GM21576 (cell line): Measurements from ENCODE around the gene VTCN1.
"Not testable (repeated sequence)": the region's sequence is repeated elsewhere in the genome, so short reads cannot be mapped to it uniquely, and the experiment has no call there.

Experiments
- ATAC-seq: cut with Tn5 transposase; IDR thresholded peaks from one replicate; pipeline ENCODE4 v1.9.1; 2021; ENCODE audit warnings: mild to moderate bottlenecking, moderate library complexity; ENCODE audit not compliant: unreplicated experiment

Gene VTCN1

GRCh38 chr1:117210831-117211261 is at the start of gene VTCN1:
VTCN1 (minus strand) TSS chr1:117210927; CDS start chr1:117210855, 72 bp downstream.
- ATAC-seq: no peak

GRCh38 chr1:117258791-117259190 is 48.1 kb upstream of the VTCN1 start:
- no peak for ATAC-seq

GRCh38 chr1:117258075-117258474 is 47.3 kb upstream of the VTCN1 start:
- not testable (repeated sequence) for ATAC-seq

GRCh38 chr1:117257291-117257690 is 46.6 kb upstream of the VTCN1 start:
- ATAC-seq: no peak

- ATAC-seq: no peak
Measured at GRCh38 chr1:117250061-117250606, 39.4 kb upstream of the VTCN1 start.

GRCh38 chr1:117244971-117245370 is 34.2 kb upstream of the VTCN1 start:
- no peak for ATAC-seq

GRCh38 chr1:117244306-117244705 is 33.6 kb upstream of the VTCN1 start:
- ATAC-seq: no peak

- ATAC-seq: no peak
Measured at GRCh38 chr1:117241512-117241911, 30.8 kb upstream of the VTCN1 start.

- ATAC-seq: no peak
Measured at GRCh38 chr1:117240547-117240946, 29.8 kb upstream of the VTCN1 start.

- ATAC-seq: no peak
Measured at GRCh38 chr1:117239467-117239866, 28.7 kb upstream of the VTCN1 start.

- ATAC-seq: no peak
Measured at GRCh38 chr1:117237726-117238381, 27.1 kb upstream of the VTCN1 start.

- ATAC-seq: no peak
Measured at GRCh38 chr1:117235863-117236465, 25.2 kb upstream of the VTCN1 start.

- ATAC-seq: no peak
Measured at GRCh38 chr1:117232531-117232930, 21.8 kb upstream of the VTCN1 start.

GRCh38 chr1:117231748-117232373 is 21.1 kb upstream of the VTCN1 start:
- no peak for ATAC-seq

GRCh38 chr1:117231312-117231711 is 20.6 kb upstream of the VTCN1 start:
- no peak for ATAC-seq

GRCh38 chr1:117229217-117229616 is 18.5 kb upstream of the VTCN1 start:
- no peak for ATAC-seq

GRCh38 chr1:117225931-117226330 is 15.2 kb upstream of the VTCN1 start:
- no peak for ATAC-seq

GRCh38 chr1:117216718-117217117 is 6.0 kb upstream of the VTCN1 start:
- ATAC-seq: no peak

- no peak for ATAC-seq
Measured at GRCh38 chr1:117215733-117216462, 5.2 kb upstream of the VTCN1 start.

- ATAC-seq: no peak
Measured at GRCh38 chr1:117215019-117215418, 4.3 kb upstream of the VTCN1 start.

- no peak for ATAC-seq
Measured at GRCh38 chr1:117213046-117213445, 2.3 kb upstream of the VTCN1 start.
